ENCODE data around the gene AP3S2.
"Not testable (repeated sequence)": the region's sequence is repeated elsewhere in the genome, so short reads cannot be mapped to it uniquely, and the experiment has no call there.

AP3S2 gene

GRCh38 chr15:89870688-89871288 lies 23.0 kb downstream of the AP3S2 start:
- Histone ChIP-seq H3K4me2 (ENCODE audit: low read depth, low read length, poor library complexity, severe bottlenecking) (no peak overlapping the region), H3K9me3 (ENCODE audit: insufficient read depth, low read length) (no peaks in the 10 kb centered on the region), H3K79me2 (ENCODE audit: insufficient read depth, low read length) (no peaks in the 10 kb centered on the region), H3F3A (ENCODE audit: insufficient read depth) (no peaks in the 10 kb centered on the region), H2AFZ (ENCODE audit: low read depth, low read length, severe bottlenecking) (no peak overlapping the region), H3K9me2 (replicated peaks; ENCODE audit: insufficient read depth, low read length) (no peaks in the 10 kb centered on the region), H3K9ac (ENCODE audit: low read length) (no peak overlapping the region), H3K27ac (ENCODE audit: low read depth, low read length) (no peak overlapping the region), H4K20me1 (ENCODE audit: low read depth, low read length) (no peaks in the 10 kb centered on the region), H3K4me3 (ENCODE audit: insufficient read depth, low read length, poor library complexity, severe bottlenecking) (no peak overlapping the region), H3K36me3 (ENCODE audit: low read length) (no peaks in the 10 kb centered on the region), H3K27me3 (ENCODE audit: low read length) (no peaks in the 10 kb centered on the region)
- TF ChIP-seq, protein P1, sequence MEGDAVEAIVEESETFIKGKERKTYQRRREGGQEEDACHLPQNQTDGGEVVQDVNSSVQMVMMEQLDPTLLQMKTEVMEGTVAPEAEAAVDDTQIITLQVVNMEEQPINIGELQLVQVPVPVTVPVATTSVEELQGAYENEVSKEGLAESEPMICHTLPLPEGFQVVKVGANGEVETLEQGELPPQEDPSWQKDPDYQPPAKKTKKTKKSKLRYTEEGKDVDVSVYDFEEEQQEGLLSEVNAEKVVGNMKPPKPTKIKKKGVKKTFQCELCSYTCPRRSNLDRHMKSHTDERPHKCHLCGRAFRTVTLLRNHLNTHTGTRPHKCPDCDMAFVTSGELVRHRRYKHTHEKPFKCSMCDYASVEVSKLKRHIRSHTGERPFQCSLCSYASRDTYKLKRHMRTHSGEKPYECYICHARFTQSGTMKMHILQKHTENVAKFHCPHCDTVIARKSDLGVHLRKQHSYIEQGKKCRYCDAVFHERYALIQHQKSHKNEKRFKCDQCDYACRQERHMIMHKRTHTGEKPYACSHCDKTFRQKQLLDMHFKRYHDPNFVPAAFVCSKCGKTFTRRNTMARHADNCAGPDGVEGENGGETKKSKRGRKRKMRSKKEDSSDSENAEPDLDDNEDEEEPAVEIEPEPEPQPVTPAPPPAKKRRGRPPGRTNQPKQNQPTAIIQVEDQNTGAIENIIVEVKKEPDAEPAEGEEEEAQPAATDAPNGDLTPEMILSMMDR (IDR thresholded peaks at IDR 0.05; ENCODE audit: insufficient read depth, low read length, poor library complexity, severe bottlenecking): no peak
- TF ChIP-seq EZH2phosphoT487 (conservative IDR thresholded peaks at IDR 0.05; ENCODE audit: low read length): no peak

- Histone ChIP-seq H4K20me1 (ENCODE audit: low read depth, low read length) (no peaks in the 10 kb centered on the region), H3K27me3 (ENCODE audit: low read length) (no peaks in the 10 kb centered on the region), H3K27ac (ENCODE audit: low read depth, low read length) (no peak overlapping the region), H3K9me3 (ENCODE audit: insufficient read depth, low read length) (no peaks in the 10 kb centered on the region), H2AFZ (ENCODE audit: low read depth, low read length, severe bottlenecking) (no peak overlapping the region), H3K79me2 (ENCODE audit: insufficient read depth, low read length) (no peaks in the 10 kb centered on the region), H3K36me3 (ENCODE audit: low read length) (no peaks in the 10 kb centered on the region), H3K4me2 (ENCODE audit: low read depth, low read length, poor library complexity, severe bottlenecking) (no peak overlapping the region), H3K9me2 (replicated peaks; ENCODE audit: insufficient read depth, low read length) (no peaks in the 10 kb centered on the region), H3K9ac (ENCODE audit: low read length) (no peak overlapping the region), H3F3A (ENCODE audit: insufficient read depth) (no peaks in the 10 kb centered on the region), H3K4me3 (ENCODE audit: insufficient read depth, low read length, poor library complexity, severe bottlenecking) (no peak overlapping the region)
- no peak for TF ChIP-seq EZH2phosphoT487 (conservative IDR thresholded peaks at IDR 0.05; ENCODE audit: low read length)
- TF ChIP-seq, protein P1 (IDR thresholded peaks at IDR 0.05; ENCODE audit: insufficient read depth, low read length, poor library complexity, severe bottlenecking): no peak
Observed at GRCh38 chr15:89870006-89870405, 23.8 kb downstream of the AP3S2 start.

DNA sequence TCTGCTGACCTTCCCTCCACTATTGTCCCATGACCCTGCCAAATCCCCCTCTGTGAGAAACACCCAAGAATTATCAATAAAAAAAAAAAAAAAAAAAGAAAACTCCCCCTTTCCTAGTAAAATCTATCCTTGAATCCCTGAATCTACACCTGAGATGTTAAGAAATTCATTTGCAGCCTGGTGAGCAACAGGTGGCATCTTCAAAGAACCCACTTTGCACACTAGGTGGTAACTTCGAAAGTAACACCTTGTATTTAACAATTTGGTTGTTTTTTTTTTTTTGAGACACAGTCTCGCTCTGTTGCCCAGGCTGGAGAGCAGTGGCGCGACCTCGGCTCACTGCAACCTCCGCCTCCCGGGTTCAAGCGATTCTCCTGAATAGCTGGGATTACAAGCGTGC lies 24.3 kb downstream of the AP3S2 start:
- not testable (repeated sequence) for H3K36me3 ChIP-seq (ENCODE audit: low read length); H2AFZ ChIP-seq (ENCODE audit: low read depth, low read length, severe bottlenecking); H3K9me3 ChIP-seq (ENCODE audit: insufficient read depth, low read length); H3F3A ChIP-seq (ENCODE audit: insufficient read depth); H3K9me2 ChIP-seq (replicated peaks; ENCODE audit: insufficient read depth, low read length); H3K79me2 ChIP-seq (ENCODE audit: insufficient read depth, low read length); H3K9ac ChIP-seq (ENCODE audit: low read length); H3K27ac ChIP-seq (ENCODE audit: low read depth, low read length); H4K20me1 ChIP-seq (ENCODE audit: low read depth, low read length); H3K27me3 ChIP-seq (ENCODE audit: low read length); H3K4me2 ChIP-seq (ENCODE audit: low read depth, low read length, poor library complexity, severe bottlenecking); H3K4me3 ChIP-seq (ENCODE audit: insufficient read depth, low read length, poor library complexity, severe bottlenecking)

DNA sequence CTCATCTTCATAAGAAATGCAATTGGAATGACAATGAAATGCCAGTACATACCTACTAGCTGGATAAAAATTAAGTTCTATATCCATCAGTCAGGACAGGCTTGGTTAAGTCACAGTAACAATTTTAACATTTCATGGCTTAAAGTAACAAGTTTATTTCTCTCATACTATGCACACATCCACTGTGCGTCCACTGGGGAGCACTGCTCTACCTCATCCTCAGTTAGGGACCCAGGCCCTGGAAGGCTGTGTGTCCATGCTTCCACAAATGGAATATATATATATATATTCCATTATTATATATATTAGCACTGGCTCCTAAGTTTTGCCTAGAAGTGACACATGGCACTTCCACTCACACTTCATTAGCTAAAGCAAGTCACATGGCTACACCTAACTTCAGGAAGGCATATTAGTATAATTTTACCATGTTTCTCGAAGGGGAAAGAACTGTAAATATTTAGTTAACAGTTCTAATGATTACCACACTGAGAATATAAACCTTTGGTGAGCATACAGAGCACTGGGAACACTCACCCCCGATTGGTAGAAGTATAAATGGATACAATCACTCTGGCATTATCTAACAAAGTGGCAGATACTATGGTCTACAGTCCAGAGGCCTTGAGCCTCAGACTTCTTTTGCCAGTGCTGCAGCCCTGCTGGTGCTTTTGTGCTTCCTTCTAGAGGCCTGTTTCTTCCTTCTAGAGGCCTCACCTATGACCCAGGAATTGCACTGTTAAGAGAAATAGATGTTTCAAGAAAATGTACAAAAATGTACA lies 28.6 kb downstream of the AP3S2 start:
- no peak overlapping the region for H3K4me2 ChIP-seq (ENCODE audit: low read depth, low read length, poor library complexity, severe bottlenecking)
- TF ChIP-seq EZH2phosphoT487 (conservative IDR thresholded peaks at IDR 0.05; ENCODE audit: low read length): no peak
- TF ChIP-seq, protein P1 (IDR thresholded peaks at IDR 0.05; ENCODE audit: insufficient read depth, low read length, poor library complexity, severe bottlenecking): no peak
- no peak overlapping the region for H3K9ac ChIP-seq (ENCODE audit: low read length)
- no peaks in the 10 kb centered on the region for H3K36me3 ChIP-seq (ENCODE audit: low read length)
- H3K27ac ChIP-seq (ENCODE audit: low read depth, low read length): no peak overlapping the region
- H3F3A ChIP-seq (ENCODE audit: insufficient read depth): no peaks in the 10 kb centered on the region
- H3K9me3 ChIP-seq (ENCODE audit: insufficient read depth, low read length): no peaks in the 10 kb centered on the region
- no peaks in the 10 kb centered on the region for H3K79me2 ChIP-seq (ENCODE audit: insufficient read depth, low read length)
- no peak overlapping the region for H3K4me3 ChIP-seq (ENCODE audit: insufficient read depth, low read length, poor library complexity, severe bottlenecking)
- H3K27me3 ChIP-seq (ENCODE audit: low read length): no peaks in the 10 kb centered on the region
- no peaks in the 10 kb centered on the region for H3K9me2 ChIP-seq (replicated peaks; ENCODE audit: insufficient read depth, low read length)
- no peak overlapping the region for H2AFZ ChIP-seq (ENCODE audit: low read depth, low read length, severe bottlenecking)
- H4K20me1 ChIP-seq (ENCODE audit: low read depth, low read length): no peaks in the 10 kb centered on the region
